Cardiac muscle cell (in vitro differentiated cells and primary cell): Measurements from ENCODE around the gene EVPL. TPM values are rescaled to one million over a fixed set of nuclear protein-coding genes. Genes with fewer than 3 reads are reported as not detected.

Experiments
- DNase-seq, 2 donors: peaks; one replicate each; pipeline versions ENCODE4 v3.0.0 to v3.0.0-alpha.2; 2010 to 2017; ENCODE audit warnings: low read depth in 1 of 2, low spot score in 1 of 2
- H3K27ac ChIP-seq: fragments of 200-600 bp; sonication (generic); 2 replicates; pipeline ENCODE4 v1.5.1; 2016
- H3K27me3 ChIP-seq: fragments of 200-600 bp; sonication (generic); 2 replicates; pipeline ENCODE4 v1.6.0; 2016; ENCODE audit warnings: control low read depth
- H3K36me3 ChIP-seq: fragments of 200-600 bp; sonication (generic); 2 replicates; pipeline ENCODE4 v1.5.1; 2016; ENCODE audit warnings: control low read depth
- H3K4me1 ChIP-seq: fragments of 200-600 bp; sonication (generic); 2 replicates; pipeline ENCODE4 v1.8.1; 2017; ENCODE audit warnings: low read depth, mild to moderate bottlenecking, mixed run types
- H3K4me3 ChIP-seq: fragments of 200-600 bp; sonication (generic); 2 replicates; pipeline ENCODE4 v1.5.1; 2016; ENCODE audit warnings: mild to moderate bottlenecking
- H3K9me3 ChIP-seq: fragments of 200-600 bp; sonication (generic); 2 replicates; pipeline ENCODE4 v1.5.1; 2017; ENCODE audit warnings: low read depth, mild to moderate bottlenecking, control low read depth
- polyA plus RNA-seq: library from polyadenylated mRNA; unstranded; fragments of >200 nt; fragmentation: Nextera tagmentation; extraction: Ambion mirVana; gene quantifications from 2 replicates; pipeline ENCODE4 v1.2.1, GENCODE V29; 2016
- total RNA-seq: library from RNA; depleted of rRNA; stranded (reverse); fragments of >200 nt; gene quantifications from 2 replicates; pipeline ENCODE4 v1.2.3, GENCODE V29; 2016
- TF ChIP-seq, protein P1 (sequence below): IDR thresholded peaks from 2 replicates; pipeline ENCODE4 v1.5.1; 2012; ENCODE audit warnings: low read depth, mild to moderate bottlenecking, low read length

Gene EVPL
- total and polyA plus RNA-seq, 2 experiments from 2014 or later, result 0.09 TPM; not detected in 1

DNA sequence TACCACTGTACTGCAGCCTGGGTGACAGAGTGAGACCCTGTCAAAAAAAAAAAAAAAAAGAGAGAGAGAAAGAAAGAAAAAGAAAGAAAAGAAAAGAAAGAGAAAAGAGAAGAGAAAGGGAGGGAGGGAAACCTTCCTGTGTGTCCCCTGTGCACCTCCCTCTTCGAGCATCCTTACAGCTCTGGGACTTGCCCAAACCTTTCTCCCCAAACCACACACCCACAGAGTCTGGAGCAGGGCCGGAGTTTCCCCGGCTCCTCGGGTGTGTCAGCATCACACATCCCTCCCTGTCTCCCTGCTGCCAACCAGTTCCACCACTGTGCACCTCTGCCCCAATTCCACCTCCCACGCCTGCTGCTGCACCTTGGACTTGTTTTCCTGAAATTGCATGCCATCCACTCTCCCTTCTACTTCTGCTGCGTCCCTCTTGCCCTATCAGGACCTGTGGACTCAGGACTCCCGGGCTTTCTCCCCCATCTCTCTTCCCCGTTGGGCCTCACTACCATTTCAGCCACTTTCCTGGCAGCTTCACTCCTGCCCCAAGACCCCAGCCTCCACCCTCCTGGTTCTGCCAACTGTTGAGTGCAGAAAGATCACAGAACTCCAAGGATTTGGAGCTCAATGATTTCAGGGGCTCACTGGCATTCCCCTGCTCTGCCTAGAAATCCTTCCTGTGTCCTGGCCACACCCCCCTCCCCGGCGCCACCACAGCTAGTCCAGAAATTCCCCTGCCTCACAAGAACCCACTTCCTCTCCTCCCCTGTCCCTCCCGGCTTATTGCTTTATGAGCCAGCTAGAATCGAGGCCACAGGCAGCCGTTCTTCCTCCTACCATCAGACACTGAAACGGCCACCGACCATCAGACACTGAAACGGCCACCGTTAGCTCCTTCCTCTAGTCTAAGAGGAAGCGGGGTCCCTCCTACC lies 30.2 kb downstream of the EVPL start:
- Histone ChIP-seq H3K27me3 (no peaks in the 10 kb centered on the region), H3K27ac (no peak overlapping the region), H3K4me3 (no peak overlapping the region), H3K9me3 (no peaks in the 10 kb centered on the region), H3K36me3 (peaks cover 3% of the 10 kb centered on the region), H3K4me1 (no peaks in the 10 kb centered on the region)
- TF ChIP-seq, protein P1, sequence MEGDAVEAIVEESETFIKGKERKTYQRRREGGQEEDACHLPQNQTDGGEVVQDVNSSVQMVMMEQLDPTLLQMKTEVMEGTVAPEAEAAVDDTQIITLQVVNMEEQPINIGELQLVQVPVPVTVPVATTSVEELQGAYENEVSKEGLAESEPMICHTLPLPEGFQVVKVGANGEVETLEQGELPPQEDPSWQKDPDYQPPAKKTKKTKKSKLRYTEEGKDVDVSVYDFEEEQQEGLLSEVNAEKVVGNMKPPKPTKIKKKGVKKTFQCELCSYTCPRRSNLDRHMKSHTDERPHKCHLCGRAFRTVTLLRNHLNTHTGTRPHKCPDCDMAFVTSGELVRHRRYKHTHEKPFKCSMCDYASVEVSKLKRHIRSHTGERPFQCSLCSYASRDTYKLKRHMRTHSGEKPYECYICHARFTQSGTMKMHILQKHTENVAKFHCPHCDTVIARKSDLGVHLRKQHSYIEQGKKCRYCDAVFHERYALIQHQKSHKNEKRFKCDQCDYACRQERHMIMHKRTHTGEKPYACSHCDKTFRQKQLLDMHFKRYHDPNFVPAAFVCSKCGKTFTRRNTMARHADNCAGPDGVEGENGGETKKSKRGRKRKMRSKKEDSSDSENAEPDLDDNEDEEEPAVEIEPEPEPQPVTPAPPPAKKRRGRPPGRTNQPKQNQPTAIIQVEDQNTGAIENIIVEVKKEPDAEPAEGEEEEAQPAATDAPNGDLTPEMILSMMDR, result no peak
- peak; percentile 32 to 71 for DNase-seq

DNA sequence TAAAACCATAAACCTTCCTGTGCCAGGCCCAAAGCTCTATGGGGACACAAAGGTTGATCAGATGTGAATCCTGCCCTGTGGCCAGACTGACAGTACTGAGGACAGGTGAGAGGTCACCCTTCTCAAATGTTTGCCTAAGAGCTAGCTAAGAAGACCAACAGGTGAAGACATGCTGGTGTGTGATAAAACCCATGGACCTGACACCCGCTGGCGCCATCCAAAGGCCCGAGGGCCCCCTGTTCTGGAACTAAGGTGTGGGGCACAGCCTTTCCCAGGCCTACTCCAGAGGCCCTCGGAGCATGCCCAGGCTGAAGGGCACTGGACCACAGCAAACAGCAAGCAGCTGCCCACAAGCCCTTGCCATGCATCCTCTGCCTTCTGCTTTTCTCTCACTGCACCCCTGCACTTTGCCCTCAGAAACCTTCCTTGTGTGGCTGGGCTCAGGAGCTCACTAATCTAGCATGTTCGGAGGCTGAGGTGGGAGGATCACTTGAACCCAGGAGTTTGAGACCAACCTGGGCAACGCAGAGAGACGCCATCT lies 31.7 kb downstream of the EVPL start:
- TF ChIP-seq, protein P1, result no peak
- Histone ChIP-seq H3K36me3 (peaks cover 3% of the 10 kb centered on the region), H3K27me3 (no peaks in the 10 kb centered on the region), H3K4me1 (no peaks in the 10 kb centered on the region), H3K27ac (no peak overlapping the region), H3K4me3 (no peak overlapping the region), H3K9me3 (no peaks in the 10 kb centered on the region)
- no peak for DNase-seq

DNA sequence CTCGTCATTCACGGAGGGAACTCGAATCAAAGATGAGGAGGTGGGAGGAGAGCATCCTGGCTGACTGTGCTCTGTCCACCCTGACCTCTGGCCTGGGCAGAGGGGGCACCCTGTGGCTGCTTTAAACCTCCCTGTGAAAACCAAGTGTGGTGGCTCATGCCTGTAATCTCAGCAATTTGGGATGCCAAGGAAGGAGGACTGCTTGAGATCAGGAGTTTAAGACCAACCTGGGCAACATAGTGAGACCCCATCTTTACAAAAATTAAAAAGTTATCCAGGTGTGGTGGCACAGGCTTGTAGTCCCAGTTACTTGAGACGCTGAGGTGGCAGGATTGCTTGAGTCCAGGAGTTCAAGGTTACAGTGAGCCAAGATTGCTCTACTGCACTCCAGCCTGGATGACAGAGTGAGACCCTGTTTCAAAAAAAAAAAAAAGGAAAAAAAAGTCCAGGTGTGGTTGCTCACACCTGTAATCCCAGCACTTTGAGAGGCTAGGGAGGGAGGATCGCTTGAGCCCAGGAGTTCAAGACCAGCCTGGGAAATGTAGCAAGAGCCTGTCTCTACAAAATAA lies 32.2 kb downstream of the EVPL start:
- no peak overlapping the region for H3K27ac ChIP-seq
- no peaks in the 10 kb centered on the region for H3K27me3 ChIP-seq
- H3K36me3 ChIP-seq, result peaks cover 3% of the 10 kb centered on the region
- no peaks in the 10 kb centered on the region for H3K9me3 ChIP-seq
- DNase-seq, result no peak
- H3K4me3 ChIP-seq, result no peak overlapping the region
- TF ChIP-seq, protein P1, result no peak
- no peaks in the 10 kb centered on the region for H3K4me1 ChIP-seq

DNA sequence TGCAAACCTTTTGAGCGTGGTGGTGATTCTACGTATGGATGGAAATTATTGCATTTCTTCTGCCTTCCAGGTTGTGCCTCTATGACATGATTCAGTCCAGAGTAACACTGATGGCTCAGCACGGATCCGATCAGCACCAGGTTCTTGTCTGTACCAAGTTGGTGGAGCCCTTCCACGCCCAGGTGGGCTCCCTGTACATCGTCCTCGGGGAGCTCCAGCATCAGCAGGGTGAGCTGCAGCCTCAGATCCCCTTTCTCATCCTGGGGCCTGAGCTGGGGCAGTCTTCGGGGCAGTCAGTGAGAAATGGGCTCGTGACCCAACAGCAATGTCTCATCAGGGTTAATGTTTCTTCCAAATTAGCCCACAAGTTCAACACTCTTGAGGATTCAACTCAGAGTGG lies 35.7 kb downstream of the EVPL start:
- H3K27me3 ChIP-seq, result no peaks in the 10 kb centered on the region
- H3K4me3 ChIP-seq, result no peak overlapping the region
- no peaks in the 10 kb centered on the region for H3K4me1 ChIP-seq
- H3K36me3 ChIP-seq, result peaks cover 3% of the 10 kb centered on the region
- no peak overlapping the region for H3K27ac ChIP-seq
- no peak for DNase-seq
- TF ChIP-seq, protein P1, result no peak
- H3K9me3 ChIP-seq, result no peaks in the 10 kb centered on the region

DNA sequence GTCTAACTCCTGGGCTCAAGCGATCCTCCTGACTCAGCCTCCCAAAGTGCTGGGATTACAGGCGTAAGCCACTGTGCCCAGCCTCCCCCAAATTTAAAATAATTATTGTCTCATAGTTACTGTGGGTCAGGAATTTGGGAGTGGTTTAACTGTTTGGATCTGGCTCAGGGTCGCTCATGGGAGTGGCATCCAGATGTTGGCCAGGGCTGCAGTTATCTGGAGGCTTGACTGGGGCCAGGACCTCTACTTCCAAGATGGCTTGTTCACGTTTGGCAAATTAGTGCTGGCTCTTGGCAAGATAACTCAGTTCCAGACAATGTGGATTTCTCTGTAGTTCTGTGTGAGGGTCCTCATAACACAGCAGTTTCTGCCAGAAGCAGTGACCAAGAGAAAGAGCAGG lies 40.1 kb downstream of the EVPL start:
- DNase-seq, result no peak
- Histone ChIP-seq H3K36me3 (no peaks in the 10 kb centered on the region), H3K4me1 (no peaks in the 10 kb centered on the region), H3K27me3 (no peaks in the 10 kb centered on the region), H3K9me3 (no peaks in the 10 kb centered on the region), H3K27ac (no peak overlapping the region), H3K4me3 (no peak overlapping the region)
- TF ChIP-seq, protein P1, result no peak
